Prostate gland (tissue), 2 donors: ENCODE measurements around the gene ANKRD6.

Source experiments
- CTCF ChIP-seq, 4 experiments: fragments of 200-600 bp in 2 of 4; fragments of 450-650 bp in 2 of 4; sonication (generic) in 2 of 4; IDR thresholded peaks; 1 replicate in 3 of 4; 2 replicates in 1 of 4; pipeline ENCODE4 v1.5.1; 2016 to 2019; ENCODE audit warnings: antibody characterized with exemption in 4 of 4, mild to moderate bottlenecking in 2 of 4, moderate library complexity in 2 of 4
- POLR2A ChIP-seq: fragments of 450-650 bp; IDR thresholded peaks from one replicate; pipeline ENCODE4 v1.6.1; 2016; ENCODE audit warnings: antibody characterized with exemption, mild to moderate bottlenecking

GRCh38 chr6:89605861-89606260 lies 172.9 kb downstream of the ANKRD6 start:
- no peak for TF ChIP-seq CTCF (IDR thresholded peaks at IDR 0.05)
- TF ChIP-seq POLR2A, result no peak
